PC-3 (cell line): ENCODE results near the gene STXBP3. TPM values are rescaled to one million over a fixed set of nuclear protein-coding genes. Genes with fewer than 3 reads are reported as not detected.

Experiments
- ATAC-seq: fragments of 200-7000 bp; cut with Tn5 transposase; 2 replicates; pipeline ENCODE4 v1.9.1; 2020; ENCODE audit warnings: mild to moderate bottlenecking, moderate library complexity
- BruUV-seq: library from RNA; stranded (reverse); fragments of 400-500 nt; replicated peaks from 2 replicates; lab custom pipeline; 2021; lab: Mats Ljungman, UMichigan
- CTCF ChIA-PET: fragments of 300-600 bp; sonication (Branson Sonifier 250); formaldehyde crosslinking; loops from one replicate; lab custom pipeline; 2022; ENCODE audit warnings: antibody characterized with exemption; lab: Charles Lee
- POLR2A ChIA-PET: fragments of 300-600 bp; sonication (Branson Sonifier 250); formaldehyde crosslinking; loops from one replicate; lab custom pipeline; 2022; ENCODE audit warnings: antibody characterized with exemption; ENCODE audit not compliant: unreplicated experiment; lab: Charles Lee
- DNase-seq: peaks from one replicate; pipeline ENCODE4 v3.0.0-alpha.2; 2015
- H2AFZ ChIP-seq: fragments of 300-600 bp; sonication (generic); 2 replicates; pipeline ENCODE4 v1.6.0; 2016; ENCODE audit warnings: antibody characterized with exemption, low read length
- H3F3A ChIP-seq: fragments of 300-600 bp; sonication (generic); one replicate; pipeline ENCODE4 v1.6.0; 2017; ENCODE audit warnings: antibody characterized with exemption, low read length, control low read depth, mild to moderate bottlenecking; ENCODE audit not compliant: unreplicated experiment
- H3K27ac ChIP-seq: fragments of 300-600 bp; sonication (generic); 2 replicates; pipeline ENCODE4 v1.5.1; 2016; ENCODE audit warnings: mild to moderate bottlenecking, low read length
- H3K27me3 ChIP-seq: fragments of 300-600 bp; sonication (generic); 2 replicates; pipeline ENCODE4 v1.6.1; 2016; ENCODE audit warnings: low read length, mixed read lengths
- H3K36me3 ChIP-seq: fragments of 300-600 bp; sonication (generic); 2 replicates; pipeline ENCODE4 v1.6.1; 2016; ENCODE audit warnings: low read depth, mixed run types, low read length, mixed read lengths
- H3K4me1 ChIP-seq: fragments of 300-600 bp; sonication (generic); 2 replicates; pipeline ENCODE4 v1.5.1; 2016; ENCODE audit warnings: low read length; ENCODE audit not compliant: insufficient read depth
- H3K4me2 ChIP-seq: fragments of 300-600 bp; sonication (generic); 2 replicates; pipeline ENCODE4 v1.6.0; 2016; ENCODE audit warnings: low read length
- H3K4me3 ChIP-seq: fragments of 300-600 bp; sonication (generic); 2 replicates; pipeline ENCODE4 v1.5.1; 2016; ENCODE audit warnings: mild to moderate bottlenecking, low read length, mixed read lengths
- H3K79me2 ChIP-seq: fragments of 300-600 bp; sonication (generic); 2 replicates; pipeline ENCODE4 v1.6.1; 2017; ENCODE audit warnings: low read length, mixed read lengths
- H3K9ac ChIP-seq: fragments of 300-600 bp; sonication (generic); 2 replicates; pipeline ENCODE4 v1.6.0; 2016; ENCODE audit warnings: mild to moderate bottlenecking, low read length
- H3K9me2 ChIP-seq: fragments of 300-600 bp; sonication (generic); replicated peaks from 2 replicates; pipeline ENCODE4 v1.6.1; 2016; ENCODE audit warnings: mixed run types, low read length, mixed read lengths
- H3K9me3 ChIP-seq: fragments of 300-600 bp; sonication (generic); 2 replicates; pipeline ENCODE4 v1.6.1; 2016; ENCODE audit warnings: low read length, mixed read lengths
- H4K20me1 ChIP-seq: fragments of 300-600 bp; sonication (generic); 2 replicates; pipeline ENCODE4 v1.6.1; 2016; ENCODE audit warnings: low read length, mixed read lengths
- EZH2 ChIP-seq: fragments of 300-600 bp; sonication (generic); IDR thresholded peaks from one replicate; pipeline ENCODE4 v1.6.1; 2017; ENCODE audit warnings: antibody characterized with exemption, mild to moderate bottlenecking, low read length; ENCODE audit not compliant: unreplicated experiment
- EZH2phosphoT487 ChIP-seq: fragments of 300-600 bp; sonication (generic); IDR thresholded peaks from 2 replicates; pipeline ENCODE4 v1.6.1; 2018; ENCODE audit warnings: mild to moderate bottlenecking, antibody characterized with exemption, low read length, borderline replicate concordance
- intact Hi-C: fragments of 100-400 bp; cut with micrococcal nuclease; formaldehyde crosslinking; loops from 2 replicates; pipeline ENCODE4 v1.9.0; 2023
- total RNA-seq: library from RNA; depleted of rRNA; stranded (reverse); fragments of >200 nt; gene quantifications from 2 replicates; pipeline ENCODE4 v1.2.3, GENCODE V29; 2014; rRNA removed
- TF ChIP-seq, protein P1 (sequence below): fragments of 300-600 bp; sonication (generic); conservative IDR thresholded peaks from 2 replicates; pipeline ENCODE4 v1.5.1; 2017; ENCODE audit warnings: antibody characterized with exemption, low read depth, mild to moderate bottlenecking, low read length

STXBP3 gene
- total RNA-seq, 1 experiment from 2014 or later, result 17.2 TPM

DNA sequence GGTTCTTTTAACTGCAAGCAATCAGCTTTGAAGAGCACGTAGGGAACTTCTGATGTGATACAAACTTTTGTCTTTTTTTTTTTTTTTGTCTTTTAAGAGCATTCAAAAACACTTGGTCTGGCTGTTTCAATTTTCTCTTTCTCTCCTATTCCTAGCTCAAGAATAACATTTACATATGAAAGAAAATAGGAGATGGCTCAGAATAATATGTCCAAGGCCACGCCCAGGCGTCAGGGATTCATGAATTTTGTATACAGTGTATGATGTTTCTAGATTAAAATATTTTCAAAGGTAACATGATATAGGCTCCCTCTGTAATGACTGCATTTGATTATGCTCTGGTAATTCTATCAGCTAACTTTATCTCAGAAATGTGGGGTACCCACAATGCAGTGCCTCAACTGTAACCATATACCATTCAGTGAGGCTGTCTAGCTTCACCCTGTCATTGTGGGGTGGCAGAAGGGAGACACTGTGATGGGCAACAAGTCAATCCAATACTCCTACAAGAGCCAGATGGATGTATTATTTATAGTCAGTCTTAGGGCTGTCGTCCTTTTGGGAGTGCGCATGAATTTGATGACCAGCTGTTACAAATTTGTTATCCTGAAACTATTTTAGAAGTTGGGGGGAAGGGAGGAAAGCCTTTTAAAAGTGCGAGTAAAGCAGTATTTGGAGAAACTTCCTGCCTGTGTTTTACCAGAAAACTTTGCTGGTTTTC is 111.9 kb downstream of the STXBP3 start:
- Histone ChIP-seq H3K9me2 (no peaks in the 10 kb centered on the region), H3F3A (no peaks in the 10 kb centered on the region), H2AFZ (no peak overlapping the region), H3K27me3 (no peaks in the 10 kb centered on the region), H3K9me3 (no peaks in the 10 kb centered on the region), H3K36me3 (no peaks in the 10 kb centered on the region), H3K4me3 (no peak overlapping the region), H4K20me1 (no peaks in the 10 kb centered on the region), H3K9ac (no peak overlapping the region), H3K27ac (no peak overlapping the region), H3K4me2 (no peak overlapping the region), H3K4me1 (no peaks in the 10 kb centered on the region), H3K79me2 (no peaks in the 10 kb centered on the region)
- intact Hi-C loops, result no loop called here
- ChIA-PET POLR2A (no interaction called here), CTCF (no interaction called here)
- ATAC-seq (no peak), DNase-seq (no peak)
- TF ChIP-seq EZH2, result no peak
- TF ChIP-seq, protein P1, sequence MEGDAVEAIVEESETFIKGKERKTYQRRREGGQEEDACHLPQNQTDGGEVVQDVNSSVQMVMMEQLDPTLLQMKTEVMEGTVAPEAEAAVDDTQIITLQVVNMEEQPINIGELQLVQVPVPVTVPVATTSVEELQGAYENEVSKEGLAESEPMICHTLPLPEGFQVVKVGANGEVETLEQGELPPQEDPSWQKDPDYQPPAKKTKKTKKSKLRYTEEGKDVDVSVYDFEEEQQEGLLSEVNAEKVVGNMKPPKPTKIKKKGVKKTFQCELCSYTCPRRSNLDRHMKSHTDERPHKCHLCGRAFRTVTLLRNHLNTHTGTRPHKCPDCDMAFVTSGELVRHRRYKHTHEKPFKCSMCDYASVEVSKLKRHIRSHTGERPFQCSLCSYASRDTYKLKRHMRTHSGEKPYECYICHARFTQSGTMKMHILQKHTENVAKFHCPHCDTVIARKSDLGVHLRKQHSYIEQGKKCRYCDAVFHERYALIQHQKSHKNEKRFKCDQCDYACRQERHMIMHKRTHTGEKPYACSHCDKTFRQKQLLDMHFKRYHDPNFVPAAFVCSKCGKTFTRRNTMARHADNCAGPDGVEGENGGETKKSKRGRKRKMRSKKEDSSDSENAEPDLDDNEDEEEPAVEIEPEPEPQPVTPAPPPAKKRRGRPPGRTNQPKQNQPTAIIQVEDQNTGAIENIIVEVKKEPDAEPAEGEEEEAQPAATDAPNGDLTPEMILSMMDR, result no peak
- no peak for TF ChIP-seq EZH2phosphoT487
- BruUV-seq, result no TSS peak

Other genes with a start within 250 kb of the STXBP3 start
- 5.2 and 6.2 TPM in 2 replicates for gene EEIG2, start 186.6 kb upstream of the STXBP3 start, total RNA-seq
- gene HENMT1, start 85.6 kb upstream of the STXBP3 start, total RNA-seq, result 1.1 and 1.3 TPM in 2 replicates
- gene PRPF38B, start 54.4 kb upstream of the STXBP3 start, total RNA-seq, result 20.2 and 21.9 TPM in 2 replicates
- 0.63 TPM in 1 of 2 replicates, not detected in the other for gene FNDC7, start 33.8 kb upstream of the STXBP3 start, total RNA-seq
- 0.07 and 1.8 TPM in 2 replicates for gene AKNAD1, start 110.4 kb downstream of the STXBP3 start, total RNA-seq
- 48.5 and 56.6 TPM in 2 replicates for gene GPSM2, start 130.3 kb downstream of the STXBP3 start, total RNA-seq
- 29.5 and 30.4 TPM in 2 replicates for gene CLCC1, start 216.8 kb downstream of the STXBP3 start, total RNA-seq